OCI-LY7 (cell line): ENCODE data around the gene HOXC4.

Source experiments
- CTCF ChIP-seq: fragments of 200-600 bp; sonication (generic); conservative IDR thresholded peaks from 2 replicates; pipeline ENCODE4 v1.5.1; 2014; ENCODE audit warnings: mild to moderate bottlenecking, antibody characterized with exemption, low read length, moderate library complexity, mixed read lengths
- EZH2phosphoT487 ChIP-seq: fragments of 200-600 bp; sonication (generic); IDR thresholded peaks from 2 replicates; pipeline ENCODE4 v1.6.1; 2018; ENCODE audit warnings: low read depth, borderline replicate concordance, mild to moderate bottlenecking, mixed run types, antibody characterized with exemption, low read length, moderate library complexity, mixed read lengths

DNA sequence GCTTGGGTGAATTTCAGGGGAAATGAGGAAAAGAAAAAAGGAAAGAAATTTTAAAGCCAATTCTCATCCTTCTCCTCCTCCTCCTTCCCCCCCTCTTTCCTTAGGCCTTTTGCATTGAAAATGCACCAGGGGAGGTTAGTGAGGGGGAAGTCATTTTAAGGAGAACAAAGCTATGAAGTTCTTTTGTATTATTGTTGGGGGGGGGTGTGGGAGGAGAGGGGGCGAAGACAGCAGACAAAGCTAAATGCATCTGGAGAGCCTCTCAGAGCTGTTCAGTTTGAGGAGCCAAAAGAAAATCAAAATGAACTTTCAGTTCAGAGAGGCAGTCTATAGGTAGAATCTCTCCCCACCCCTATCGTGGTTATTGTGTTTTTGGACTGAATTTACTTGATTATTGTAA lies 1.9 kb downstream of the HOXC4 start:
- TF ChIP-seq CTCF (no peak), EZH2phosphoT487 (no peak)
